ENCODE data around the gene HSDL1.

HSDL1 gene

DNA sequence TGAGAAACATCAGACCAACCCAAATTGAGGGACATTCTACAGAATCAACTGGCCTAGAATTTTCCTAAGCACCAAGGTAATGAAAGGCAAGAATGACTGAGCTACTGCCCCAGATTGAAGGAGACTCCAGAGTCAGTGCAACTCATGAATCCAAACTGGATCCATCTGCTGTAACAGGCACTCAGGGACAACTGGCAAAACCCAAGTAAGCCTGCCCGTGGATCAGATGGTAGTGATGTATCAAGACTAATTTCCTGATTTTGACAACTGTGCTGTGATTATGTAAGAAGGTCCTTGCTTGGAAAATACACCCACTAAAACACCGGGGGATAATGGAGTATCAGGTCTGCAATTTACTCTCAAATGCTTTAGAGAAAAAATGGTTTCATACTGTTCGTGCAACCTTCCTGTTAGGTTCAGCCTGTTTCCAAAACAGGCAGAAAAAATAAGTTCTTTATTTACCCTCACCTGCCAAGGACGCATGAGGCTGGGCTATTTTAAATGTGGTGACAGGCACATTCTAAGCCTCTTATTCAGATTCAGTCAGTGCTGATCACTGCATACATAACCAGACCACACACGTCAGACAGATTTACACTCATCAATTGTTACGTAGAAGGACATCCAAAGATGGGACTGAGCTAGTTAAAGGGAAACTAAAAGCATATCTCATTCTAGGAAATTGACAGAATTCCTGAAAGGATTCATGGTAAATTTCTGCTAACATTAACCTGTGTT is 35.2 kb downstream of the HSDL1 start:
- H3K9ac ChIP-seq (ENCODE audit: low read depth in 1 of 2, low read length in 2 of 2): no peak overlapping the region
- H3K4me1 ChIP-seq (ENCODE audit: control insufficient read depth in 1 of 2, insufficient read depth in 2 of 2, low read length in 2 of 2): peaks cover 4 to 5% of the 10 kb centered on the region in 2 donors

DNA sequence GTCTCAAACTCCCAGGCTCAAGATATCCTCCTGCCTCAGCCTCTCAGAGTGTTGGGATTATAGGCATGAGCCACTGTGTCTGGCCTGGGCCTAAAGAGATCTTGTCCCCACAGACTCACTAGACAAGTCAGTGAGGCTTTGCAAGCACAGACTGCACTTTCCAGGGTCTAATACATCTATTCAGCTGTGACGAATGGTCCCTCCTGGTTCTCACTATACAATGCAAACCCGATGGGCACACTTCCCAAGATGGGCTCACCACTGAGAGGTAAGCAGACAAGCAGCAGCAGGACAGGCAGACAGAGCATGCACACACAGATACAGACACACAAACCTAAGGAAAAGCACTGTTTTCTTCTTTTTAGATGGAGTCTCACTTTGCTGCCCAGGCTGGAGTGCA is 37.1 kb downstream of the HSDL1 start:
- no peak overlapping the region for H3K27ac ChIP-seq (ENCODE audit: low read depth, low read length)
- peaks cover 16 to 34% of the 10 kb centered on the region in 2 donors for H3K36me3 ChIP-seq (ENCODE audit: control insufficient read depth in 1 of 2, insufficient read depth in 2 of 2, low read length in 2 of 2)

More for the DNA sequence above, 35.2 kb downstream of the HSDL1 start:
- Histone ChIP-seq H3K36me3 (ENCODE audit: control insufficient read depth in 1 of 2, insufficient read depth in 2 of 2, low read length in 2 of 2) (peaks cover 16 to 34% of the 10 kb centered on the region in 2 donors), H3K9me3 (ENCODE audit: control insufficient read depth in 1 of 2, low read length in 2 of 2) (no peaks in the 10 kb centered on the region), H3K27ac (ENCODE audit: low read depth, low read length) (no peak overlapping the region), H3K27me3 (ENCODE audit: control insufficient read depth in 1 of 2, insufficient read depth in 2 of 2, low read length in 2 of 2) (no peaks in the 10 kb centered on the region), H3K4me3 (ENCODE audit: low read depth in 1 of 2, low read length in 2 of 2) (no peak overlapping the region)

DNA sequence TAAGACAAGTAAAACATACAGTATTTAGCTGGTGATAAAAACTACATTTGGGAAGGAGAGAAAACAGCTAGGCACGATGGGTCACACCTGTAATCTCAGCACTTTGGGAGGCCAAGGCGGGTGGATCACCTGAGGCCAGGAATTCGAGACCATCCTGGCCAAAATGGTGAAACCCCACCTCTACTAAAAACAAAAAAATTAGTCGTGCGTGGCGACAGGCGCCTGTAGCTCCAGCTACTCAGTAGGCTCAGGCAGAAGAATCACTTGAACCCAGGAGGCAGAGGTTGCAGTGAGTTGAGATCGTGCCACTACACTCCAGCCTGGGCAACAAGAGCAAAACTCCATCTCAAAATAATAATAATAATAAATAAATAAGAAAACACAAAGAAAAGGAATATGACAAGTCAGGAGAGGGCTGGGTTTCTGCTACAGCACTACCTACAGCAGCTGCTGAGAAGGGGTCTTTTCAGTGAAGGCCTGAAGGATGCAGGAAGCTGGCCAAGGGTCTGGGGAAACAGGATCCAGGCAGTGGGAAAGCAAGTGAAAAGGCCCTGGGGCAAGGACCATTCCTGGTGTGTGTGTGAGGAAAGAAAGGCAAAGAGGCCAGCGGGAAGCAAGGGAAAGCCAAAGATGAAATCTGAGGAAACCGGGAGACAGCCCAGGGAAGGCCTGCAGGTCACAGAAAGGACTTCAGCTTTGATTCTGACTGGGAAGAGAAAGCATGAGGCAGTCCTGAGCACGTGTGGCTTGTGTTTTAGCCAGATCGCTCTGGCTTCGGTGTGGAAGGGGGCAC is 38.8 kb downstream of the HSDL1 start:
- no peaks in the 10 kb centered on the region for H3K27me3 ChIP-seq (ENCODE audit: control insufficient read depth in 1 of 2, insufficient read depth in 2 of 2, low read length in 2 of 2)
- H3K36me3 ChIP-seq (ENCODE audit: control insufficient read depth in 1 of 2, insufficient read depth in 2 of 2, low read length in 2 of 2): peaks cover 22 to 40% of the 10 kb centered on the region in 2 donors
- H3K4me3 ChIP-seq (ENCODE audit: low read depth in 1 of 2, low read length in 2 of 2): no peak overlapping the region

More for the DNA sequence above, 37.1 kb downstream of the HSDL1 start:
- no peaks in the 10 kb centered on the region for H3K27me3 ChIP-seq (ENCODE audit: control insufficient read depth in 1 of 2, insufficient read depth in 2 of 2, low read length in 2 of 2)
- no peaks in the 10 kb centered on the region for H3K9me3 ChIP-seq (ENCODE audit: control insufficient read depth in 1 of 2, low read length in 2 of 2)
- no peak overlapping the region for H3K9ac ChIP-seq (ENCODE audit: low read depth in 1 of 2, low read length in 2 of 2)
- peaks cover 4 to 5% of the 10 kb centered on the region in 2 donors for H3K4me1 ChIP-seq (ENCODE audit: control insufficient read depth in 1 of 2, insufficient read depth in 2 of 2, low read length in 2 of 2)
- no peak overlapping the region for H3K4me3 ChIP-seq (ENCODE audit: low read depth in 1 of 2, low read length in 2 of 2)

DNA sequence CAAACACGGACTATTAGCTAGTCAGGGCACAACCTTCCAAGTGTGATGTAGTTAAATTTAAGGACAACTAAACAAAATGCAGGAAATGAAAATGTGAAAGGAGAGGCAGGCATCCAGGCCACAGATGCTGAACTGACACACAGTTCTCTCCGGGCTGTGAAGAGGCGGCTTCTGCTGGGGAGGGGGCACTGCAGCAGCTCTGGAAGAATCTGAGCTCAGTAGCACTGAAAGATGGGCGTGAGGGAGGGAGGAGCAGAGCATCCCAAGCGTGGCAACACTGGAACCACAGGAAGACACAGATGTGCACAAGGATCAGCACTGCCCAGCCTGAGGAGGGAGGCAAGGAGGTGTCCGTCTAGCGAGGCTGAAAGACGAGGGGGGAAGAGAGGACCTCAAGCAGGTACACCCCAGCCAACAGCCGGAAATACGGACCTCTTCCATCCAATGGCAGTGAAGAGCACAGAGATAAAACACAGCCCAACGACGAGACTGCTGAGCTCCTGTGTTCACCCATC is 39.6 kb downstream of the HSDL1 start:
- no peak overlapping the region for H3K27ac ChIP-seq (ENCODE audit: low read depth, low read length)
- peaks cover 22 to 39% of the 10 kb centered on the region in 2 donors for H3K36me3 ChIP-seq (ENCODE audit: control insufficient read depth in 1 of 2, insufficient read depth in 2 of 2, low read length in 2 of 2)
- no peaks in the 10 kb centered on the region for H3K27me3 ChIP-seq (ENCODE audit: control insufficient read depth in 1 of 2, insufficient read depth in 2 of 2, low read length in 2 of 2)
- H3K4me1 ChIP-seq (ENCODE audit: control insufficient read depth in 1 of 2, insufficient read depth in 2 of 2, low read length in 2 of 2): no peaks in the 10 kb centered on the region
- H3K4me3 ChIP-seq (ENCODE audit: low read depth in 1 of 2, low read length in 2 of 2): no peak overlapping the region
- no peaks in the 10 kb centered on the region for H3K9me3 ChIP-seq (ENCODE audit: control insufficient read depth in 1 of 2, low read length in 2 of 2)
- H3K9ac ChIP-seq (ENCODE audit: low read depth in 1 of 2, low read length in 2 of 2): no peak overlapping the region

More for the DNA sequence above, 38.8 kb downstream of the HSDL1 start:
- no peak overlapping the region for H3K27ac ChIP-seq (ENCODE audit: low read depth, low read length)
- peaks cover 4 to 5% of the 10 kb centered on the region in 2 donors for H3K4me1 ChIP-seq (ENCODE audit: control insufficient read depth in 1 of 2, insufficient read depth in 2 of 2, low read length in 2 of 2)
- H3K9ac ChIP-seq (ENCODE audit: low read depth in 1 of 2, low read length in 2 of 2): no peak overlapping the region
- H3K9me3 ChIP-seq (ENCODE audit: control insufficient read depth in 1 of 2, low read length in 2 of 2): no peaks in the 10 kb centered on the region

DNA sequence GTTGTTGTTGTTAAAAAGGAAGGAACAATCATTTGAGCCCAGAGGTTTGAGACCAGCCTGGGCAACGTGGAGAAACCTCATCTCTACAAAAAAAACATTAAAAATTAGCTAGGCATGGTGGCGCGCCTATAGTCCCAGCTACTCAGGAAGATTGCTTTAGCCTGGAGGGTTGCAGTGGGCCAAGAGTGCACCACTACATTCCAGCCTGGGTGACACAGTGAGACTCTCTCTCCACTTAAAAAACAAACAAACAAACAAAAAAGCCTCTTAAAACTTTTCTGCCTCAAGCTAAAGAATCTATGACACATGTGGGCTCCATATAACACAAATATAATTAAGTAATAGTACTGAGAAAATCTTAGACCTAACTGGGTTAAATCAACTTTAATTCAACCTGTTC is 40.7 kb downstream of the HSDL1 start:
- no peaks in the 10 kb centered on the region for H3K9me3 ChIP-seq (ENCODE audit: control insufficient read depth in 1 of 2, low read length in 2 of 2)
- no peak overlapping the region for H3K9ac ChIP-seq (ENCODE audit: low read depth in 1 of 2, low read length in 2 of 2)
- no peak overlapping the region for H3K4me3 ChIP-seq (ENCODE audit: low read depth in 1 of 2, low read length in 2 of 2)
- H3K27ac ChIP-seq (ENCODE audit: low read depth, low read length): no peak overlapping the region
- H3K4me1 ChIP-seq (ENCODE audit: control insufficient read depth in 1 of 2, insufficient read depth in 2 of 2, low read length in 2 of 2): no peaks in the 10 kb centered on the region
- H3K36me3 ChIP-seq (ENCODE audit: control insufficient read depth in 1 of 2, insufficient read depth in 2 of 2, low read length in 2 of 2): peaks cover 20 to 44% of the 10 kb centered on the region in 2 donors
- H3K27me3 ChIP-seq (ENCODE audit: control insufficient read depth in 1 of 2, insufficient read depth in 2 of 2, low read length in 2 of 2): no peaks in the 10 kb centered on the region

DNA sequence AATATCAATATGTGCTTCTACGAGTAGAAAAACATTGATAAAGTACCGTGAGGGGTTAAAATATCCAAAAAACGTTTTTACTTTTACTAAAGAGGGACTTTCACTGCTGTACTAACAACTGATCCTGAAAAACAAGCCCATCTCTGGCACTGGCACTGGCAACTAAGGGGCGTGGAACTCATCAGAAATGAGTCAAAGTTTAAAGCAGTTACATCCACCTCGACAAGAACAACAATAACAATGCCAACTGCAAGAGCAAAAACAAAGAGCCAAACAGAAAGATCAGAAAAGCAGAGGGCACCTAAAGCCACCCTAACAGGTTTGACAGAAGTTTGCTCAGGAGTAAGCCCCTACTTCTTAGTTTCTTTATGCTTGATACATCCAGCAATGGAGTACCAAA is 41.3 kb downstream of the HSDL1 start:
- H3K4me3 ChIP-seq (ENCODE audit: low read depth in 1 of 2, low read length in 2 of 2): no peak overlapping the region
- H3K9me3 ChIP-seq (ENCODE audit: control insufficient read depth in 1 of 2, low read length in 2 of 2): no peaks in the 10 kb centered on the region
- H3K36me3 ChIP-seq (ENCODE audit: control insufficient read depth in 1 of 2, insufficient read depth in 2 of 2, low read length in 2 of 2): peaks cover 15 to 45% of the 10 kb centered on the region in 2 donors
- no peak overlapping the region for H3K9ac ChIP-seq (ENCODE audit: low read depth in 1 of 2, low read length in 2 of 2)
- no peak overlapping the region for H3K27ac ChIP-seq (ENCODE audit: low read depth, low read length)
- H3K27me3 ChIP-seq (ENCODE audit: control insufficient read depth in 1 of 2, insufficient read depth in 2 of 2, low read length in 2 of 2): no peaks in the 10 kb centered on the region
- H3K4me1 ChIP-seq (ENCODE audit: control insufficient read depth in 1 of 2, insufficient read depth in 2 of 2, low read length in 2 of 2): no peaks in the 10 kb centered on the region

DNA sequence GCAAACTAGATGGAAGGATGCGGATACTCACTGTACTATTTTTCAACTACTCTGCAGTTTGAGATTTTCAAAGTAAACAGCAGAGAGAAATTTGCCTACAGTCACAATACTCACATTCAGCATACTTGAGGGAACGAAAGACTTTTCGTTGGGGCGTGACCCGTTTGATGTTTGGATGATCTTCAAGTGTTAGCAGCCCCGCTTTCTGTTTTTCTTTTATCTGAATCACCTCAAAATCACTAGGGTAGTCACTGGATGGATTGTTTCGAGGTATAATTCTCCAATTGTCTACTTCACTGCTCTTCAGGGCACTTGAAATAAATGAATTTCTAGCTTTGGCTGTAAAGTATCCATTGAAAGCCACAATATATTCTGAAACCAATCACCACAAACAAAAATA is 46.0 kb downstream of the HSDL1 start:
- H3K4me1 ChIP-seq (ENCODE audit: control insufficient read depth in 1 of 2, insufficient read depth in 2 of 2, low read length in 2 of 2): peaks cover 0 to 5% of the 10 kb centered on the region in 2 donors
- H3K27me3 ChIP-seq (ENCODE audit: control insufficient read depth in 1 of 2, insufficient read depth in 2 of 2, low read length in 2 of 2): no peaks in the 10 kb centered on the region
- no peak overlapping the region for H3K4me3 ChIP-seq (ENCODE audit: low read depth in 1 of 2, low read length in 2 of 2)
- no peak overlapping the region for H3K9ac ChIP-seq (ENCODE audit: low read depth in 1 of 2, low read length in 2 of 2)
- H3K27ac ChIP-seq (ENCODE audit: low read depth, low read length): no peak overlapping the region
- peaks cover 23 to 57% of the 10 kb centered on the region in 2 donors for H3K36me3 ChIP-seq (ENCODE audit: control insufficient read depth in 1 of 2, insufficient read depth in 2 of 2, low read length in 2 of 2)
- no peaks in the 10 kb centered on the region for H3K9me3 ChIP-seq (ENCODE audit: control insufficient read depth in 1 of 2, low read length in 2 of 2)

DNA sequence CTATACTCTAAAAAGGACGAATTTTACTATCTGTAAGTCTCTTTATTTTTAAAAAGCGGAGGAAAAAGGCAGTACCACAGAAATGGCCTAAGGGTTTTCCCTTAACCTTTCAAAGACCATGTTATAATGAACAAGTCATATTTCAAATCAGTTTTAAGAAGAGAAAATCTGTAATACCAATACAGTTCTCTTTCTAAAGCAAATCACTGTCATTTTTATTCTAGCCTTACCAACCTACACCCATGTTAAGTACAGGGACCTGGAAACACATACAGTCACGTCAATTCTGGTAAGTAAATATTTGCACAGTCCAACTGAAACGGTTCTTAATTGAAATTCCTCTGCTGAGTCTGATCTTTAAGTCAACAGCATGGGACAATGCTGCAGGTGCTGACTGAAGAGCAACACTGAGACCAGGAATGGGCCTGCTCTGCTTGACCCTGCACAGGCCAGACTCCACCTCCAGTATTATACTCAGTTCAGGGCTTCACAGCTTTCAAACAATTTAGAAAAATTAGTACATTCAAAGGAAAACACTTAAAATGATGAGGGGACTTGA is 48.5 kb downstream of the HSDL1 start:
- H3K9ac ChIP-seq (ENCODE audit: low read depth in 1 of 2, low read length in 2 of 2): no peak overlapping the region
- H3K27me3 ChIP-seq (ENCODE audit: control insufficient read depth in 1 of 2, insufficient read depth in 2 of 2, low read length in 2 of 2): no peaks in the 10 kb centered on the region
- no peak overlapping the region for H3K27ac ChIP-seq (ENCODE audit: low read depth, low read length)
- H3K9me3 ChIP-seq (ENCODE audit: control insufficient read depth in 1 of 2, low read length in 2 of 2): no peaks in the 10 kb centered on the region
- peaks cover 0 to 5% of the 10 kb centered on the region in 2 donors for H3K4me1 ChIP-seq (ENCODE audit: control insufficient read depth in 1 of 2, insufficient read depth in 2 of 2, low read length in 2 of 2)
- peaks cover 34 to 79% of the 10 kb centered on the region in 2 donors for H3K36me3 ChIP-seq (ENCODE audit: control insufficient read depth in 1 of 2, insufficient read depth in 2 of 2, low read length in 2 of 2)
- no peak overlapping the region for H3K4me3 ChIP-seq (ENCODE audit: low read depth in 1 of 2, low read length in 2 of 2)

DNA sequence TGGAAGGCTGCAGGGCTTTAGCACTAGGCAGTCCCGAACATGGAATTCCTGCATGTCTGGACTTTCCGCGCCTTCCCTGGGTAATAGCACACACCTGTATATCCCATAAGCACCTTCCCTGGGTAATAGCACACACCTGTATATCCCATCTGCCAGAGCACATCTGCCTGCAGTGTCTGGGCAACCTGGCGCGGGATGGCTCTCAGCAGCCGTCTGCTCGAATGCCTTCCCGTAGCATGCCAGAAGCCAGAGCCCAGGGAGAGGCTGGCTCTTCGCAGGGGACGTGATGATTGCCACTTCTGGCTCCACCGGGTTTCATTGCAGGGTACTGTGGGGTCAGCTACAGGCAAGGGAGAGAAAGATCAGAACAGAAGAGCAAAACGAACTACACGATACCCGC is 49.5 kb downstream of the HSDL1 start:
- Histone ChIP-seq H3K9ac (ENCODE audit: low read depth in 1 of 2, low read length in 2 of 2) (no peak overlapping the region), H3K9me3 (ENCODE audit: control insufficient read depth in 1 of 2, low read length in 2 of 2) (no peaks in the 10 kb centered on the region), H3K4me1 (ENCODE audit: control insufficient read depth in 1 of 2, insufficient read depth in 2 of 2, low read length in 2 of 2) (peaks cover 0 to 5% of the 10 kb centered on the region in 2 donors), H3K27me3 (ENCODE audit: control insufficient read depth in 1 of 2, insufficient read depth in 2 of 2, low read length in 2 of 2) (no peaks in the 10 kb centered on the region), H3K4me3 (ENCODE audit: low read depth in 1 of 2, low read length in 2 of 2) (no peak overlapping the region), H3K36me3 (ENCODE audit: control insufficient read depth in 1 of 2, insufficient read depth in 2 of 2, low read length in 2 of 2) (peaks cover 32 to 79% of the 10 kb centered on the region in 2 donors), H3K27ac (ENCODE audit: low read depth, low read length) (no peak overlapping the region)

DNA sequence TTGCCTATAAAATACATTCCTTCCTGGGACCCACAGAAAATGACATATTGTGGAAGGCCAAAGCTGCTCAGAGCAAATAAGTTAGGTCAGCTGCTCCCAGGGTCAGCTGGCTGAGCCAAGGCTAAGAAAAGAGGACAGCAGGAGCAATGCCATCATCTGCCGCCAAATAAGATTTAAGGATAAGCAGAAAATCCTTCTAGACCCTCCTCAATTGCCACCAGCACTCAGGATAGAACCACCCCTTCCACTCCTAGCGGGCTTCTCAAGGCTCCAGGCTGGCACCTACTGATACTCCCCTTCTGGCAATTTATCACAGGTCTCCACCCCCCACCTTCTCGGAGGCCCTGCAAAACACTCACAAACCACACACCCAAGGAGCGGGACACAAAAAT is 51.1 kb downstream of the HSDL1 start:
- H3K4me3 ChIP-seq (ENCODE audit: low read depth in 1 of 2, low read length in 2 of 2): no peak overlapping the region
- no peaks in the 10 kb centered on the region for H3K27me3 ChIP-seq (ENCODE audit: control insufficient read depth in 1 of 2, insufficient read depth in 2 of 2, low read length in 2 of 2)
- peaks cover 1 to 8% of the 10 kb centered on the region in 2 donors for H3K4me1 ChIP-seq (ENCODE audit: control insufficient read depth in 1 of 2, insufficient read depth in 2 of 2, low read length in 2 of 2)
- H3K9me3 ChIP-seq (ENCODE audit: control insufficient read depth in 1 of 2, low read length in 2 of 2): no peaks in the 10 kb centered on the region
- peaks cover 37 to 88% of the 10 kb centered on the region in 2 donors for H3K36me3 ChIP-seq (ENCODE audit: control insufficient read depth in 1 of 2, insufficient read depth in 2 of 2, low read length in 2 of 2)
- no peak overlapping the region for H3K9ac ChIP-seq (ENCODE audit: low read depth in 1 of 2, low read length in 2 of 2)
- H3K27ac ChIP-seq (ENCODE audit: low read depth, low read length): no peak overlapping the region
